Lung (tissue), 12 donors: ENCODE measurements around the gene STX1B. TPM values are rescaled to one million over a fixed set of nuclear protein-coding genes. Genes with fewer than 3 reads are reported as not detected.

Source experiments
- ATAC-seq: fragments of 200-7000 bp; cut with Tn5 transposase; one replicate; pipeline ENCODE4 v1.9.1; 2020; ENCODE audit warnings: moderate number of reproducible peaks; ENCODE audit not compliant: insufficient read depth, low FRiP score
- DNase-seq, 3 donors: peaks; one replicate each; pipeline ENCODE4 v3.0.0-alpha.2; 2013 to 2017
- H3K27ac ChIP-seq, 2 donors: one replicate each; pipeline ENCODE4 v1.5.1; 2013; ENCODE audit warnings: mild to moderate bottlenecking in 2 of 2, moderate library complexity in 2 of 2, control low read depth in 1 of 2, inconsistent platforms in 1 of 2, low read depth in 1 of 2, low read length in 1 of 2
- H3K27me3 ChIP-seq, 3 donors: one replicate each; pipeline ENCODE4 v1.5.1; 2013; ENCODE audit warnings: low read length in 2 of 3; ENCODE audit not compliant: control insufficient read depth in 3 of 3, insufficient read depth in 3 of 3
- H3K36me3 ChIP-seq, 4 donors: one replicate each; pipeline ENCODE4 v1.5.1; 2013; ENCODE audit warnings: low read length in 4 of 4, mild to moderate bottlenecking in 1 of 4, moderate library complexity in 1 of 4; ENCODE audit not compliant: control insufficient read depth in 4 of 4, insufficient read depth in 4 of 4
- H3K4me1 ChIP-seq, 5 donors: one replicate each; pipeline ENCODE4 v1.5.1; 2013; ENCODE audit warnings: low read length in 5 of 5, mild to moderate bottlenecking in 2 of 5, moderate library complexity in 1 of 5; ENCODE audit not compliant: control insufficient read depth in 5 of 5, insufficient read depth in 5 of 5
- H3K4me3 ChIP-seq: one replicate; pipeline ENCODE4 v1.5.1; 2013; ENCODE audit warnings: mild to moderate bottlenecking, control low read depth, moderate library complexity
- H3K9ac ChIP-seq, 2 donors: one replicate each; pipeline ENCODE4 v1.5.1; 2013; ENCODE audit warnings: low read length in 2 of 2, control low read depth in 1 of 2; ENCODE audit not compliant: insufficient read depth in 1 of 2
- H3K9me3 ChIP-seq, 4 donors: one replicate each; pipeline ENCODE4 v1.5.1; 2013; ENCODE audit warnings: low read length in 3 of 4, mild to moderate bottlenecking in 1 of 4, moderate library complexity in 1 of 4; ENCODE audit not compliant: control insufficient read depth in 4 of 4, insufficient read depth in 3 of 4
- CTCF ChIP-seq: IDR thresholded peaks from 2 replicates; pipeline ENCODE4 v1.5.1; 2012; ENCODE audit warnings: mild to moderate bottlenecking; ENCODE audit errors: control extremely low read depth, extremely low read depth
- WGBS, 2 donors: extraction: QIAGEN DNeasy Blood & Tissue Kit; methylation state at CpG; one replicate each; pipeline ENCODE4 v1.1.7; 2013; 5-methylcytosine and 5-hydroxymethylcytosine counted together
- polyA plus RNA-seq, 2 donors: library from polyadenylated mRNA; stranded (reverse); fragments of 200-250 nt; gene quantifications; one replicate each; pipeline ENCODE4 v1.2.1, GENCODE V29; 2013
- total RNA-seq, 2 donors: library from RNA; depleted of rRNA in 1 of 2; stranded (reverse); fragments of >200 nt in 1 of 2; gene quantifications; one replicate each; pipeline ENCODE4 v1.2.1, GENCODE V29; 2014 to 2021
- donor health status: control.
- donor health status: control.
- donor health status: Bipolar disorder and iron deficiency.
- donor health status: healthy.
- donor health status: DM: yes; HTN: yes; CAD: no.

STX1B gene
- total and polyA plus RNA-seq, 4 donors: 0.17 to 0.64 (median 0.41) TPM

GRCh38 chr16:30958175-30959079 lies 52.0 kb downstream of the STX1B start:
- 11 to 17% methylated on average over 43 to 55 of the region's 55 CpGs for WGBS, 2 donors

GRCh38 chr16:30957456-30958174 lies 52.8 kb downstream of the STX1B start, which contains the start of gene SETD1A:
Gene SETD1A, plus strand, starts transcription at chr16:30957754. Its CDS starts 978 bp downstream, at chr16:30958732.
- Histone ChIP-seq H3K27me3 (no peaks in the 10 kb centered on the region), H3K9me3 (no peaks in the 10 kb centered on the region), H3K4me1 (peaks cover 0 to 20% (median 4%) of the 10 kb centered on the region in 5 donors), H3K27ac (peak within 1 kb of the TSS; percentile 92 to 100), H3K9ac (peak within 1 kb of the TSS; percentile 74 to 97), H3K4me3 (peak within 1 kb of the TSS; percentile 49), H3K36me3 (peaks cover 6 to 24% (median 22%) of the 10 kb centered on the region in 4 donors)
- WGBS, 2 donors: 0 to 1% methylated on average over 41 to 85 of the region's 85 CpGs
- DNase-seq (peak; percentile 97 to 99 (median 98)), ATAC-seq (peak; percentile 94)
- no peak for TF ChIP-seq CTCF

More at GRCh38 chr16:30958175-30959079, 52.0 kb downstream of the STX1B start:
- TF ChIP-seq CTCF: no peak
- Histone ChIP-seq H3K4me3 (peak overlapping the region; percentile 49), H3K4me1 (peaks cover 0 to 18% (median 4%) of the 10 kb centered on the region in 5 donors), H3K27me3 (no peaks in the 10 kb centered on the region), H3K9me3 (no peaks in the 10 kb centered on the region), H3K27ac (peak overlapping the region; percentile 92 to 100), H3K9ac (peak overlapping the region; percentile 39 to 58), H3K36me3 (peaks cover 9 to 32% (median 24%) of the 10 kb centered on the region in 4 donors)
- peak; percentile 30 to 70 (median 51) for DNase-seq
- ATAC-seq: no peak

- ATAC-seq: peak; percentile 67
- WGBS, 2 donors: 27 to 29% methylated on average over 42 of the region's 42 CpGs
Observed at GRCh38 chr16:30956601-30957455, 53.6 kb downstream of the STX1B start.

More at GRCh38 chr16:30956601-30957455, 53.6 kb downstream of the STX1B start:
- Histone ChIP-seq H3K4me3 (peak overlapping the region; percentile 49), H3K9me3 (no peaks in the 10 kb centered on the region), H3K4me1 (peaks cover 0 to 21% (median 4%) of the 10 kb centered on the region in 5 donors), H3K9ac (peak overlapping the region; percentile 74 to 97), H3K27ac (peak overlapping the region; percentile 92 to 100), H3K36me3 (peaks cover 2 to 21% (median 18%) of the 10 kb centered on the region in 4 donors), H3K27me3 (no peaks in the 10 kb centered on the region)
- TF ChIP-seq CTCF: peak; percentile 11
- DNase-seq: peak in 2 of 3 donors; percentile 82 to 85
